HG02852 (cell line): ENCODE measurements around the gene HSF5.
A peak's percentile ranks its signal among the peaks of the same experiment; 100 is the strongest.
"Not testable (repeated sequence)": the region's sequence is repeated elsewhere in the genome, so short reads cannot be mapped to it uniquely, and the experiment has no call there.

Experiments
- ATAC-seq: cut with Tn5 transposase; IDR thresholded peaks from one replicate; pipeline ENCODE4 v1.9.1; 2021; ENCODE audit warnings: mild to moderate bottlenecking, moderate library complexity; ENCODE audit not compliant: unreplicated experiment

Gene HSF5

GRCh38 chr17:58488428-58488890, 251 bp upstream of the HSF5 start:
- no peak for ATAC-seq

DNA sequence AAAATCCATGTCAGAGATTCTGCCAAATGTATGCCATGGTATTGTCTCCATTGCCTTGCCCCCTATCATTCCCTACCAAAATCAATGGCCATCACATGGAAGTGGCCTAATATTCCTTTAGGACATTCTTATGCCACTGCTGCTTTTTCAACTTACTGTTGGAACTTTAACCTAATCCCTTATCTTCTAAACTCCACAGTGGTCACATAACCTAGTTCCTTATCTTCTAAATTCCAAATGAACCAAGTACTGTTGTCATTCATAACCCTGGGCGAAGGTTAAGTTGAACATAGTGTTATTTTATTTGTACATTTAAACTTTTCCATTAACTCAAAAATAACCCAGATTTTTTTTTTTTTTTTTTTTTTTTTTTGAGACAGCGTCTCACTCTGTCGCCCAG, 3.6 kb downstream of the HSF5 start:
- ATAC-seq = no peak

DNA sequence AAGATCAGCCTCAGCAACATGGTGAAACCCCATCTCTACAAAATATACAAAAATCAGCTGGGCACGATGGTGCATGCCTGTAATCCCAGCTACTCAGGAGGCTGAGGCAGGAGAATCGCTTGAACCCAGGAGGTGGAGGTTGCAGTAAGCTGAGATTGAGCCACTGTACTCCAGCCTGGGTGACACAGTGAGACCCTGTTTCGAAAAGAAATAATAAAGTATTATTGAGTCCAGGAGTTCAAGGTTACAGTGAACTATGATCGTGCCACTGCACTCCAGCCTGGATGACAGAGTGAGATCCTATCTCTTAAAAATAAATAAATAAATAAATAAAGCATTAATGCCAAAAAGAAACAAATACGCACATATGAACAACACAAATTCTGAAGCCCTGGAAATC, 6.4 kb downstream of the HSF5 start:
- not testable (repeated sequence) for ATAC-seq

- ATAC-seq = no peak
Measured at GRCh38 chr17:58480090-58480489, 8.1 kb downstream of the HSF5 start.

GRCh38 chr17:58476812-58477211, 11.4 kb downstream of the HSF5 start:
- no peak for ATAC-seq

GRCh38 chr17:58475985-58476384, 12.2 kb downstream of the HSF5 start:
- no peak for ATAC-seq

- no peak for ATAC-seq
Measured at GRCh38 chr17:58470356-58470755, 17.9 kb downstream of the HSF5 start.

GRCh38 chr17:58468944-58469343, 19.3 kb downstream of the HSF5 start:
- no peak for ATAC-seq

- ATAC-seq = no peak
Measured at GRCh38 chr17:58455491-58455890, 32.7 kb downstream of the HSF5 start.

GRCh38 chr17:58452738-58453137, 35.5 kb downstream of the HSF5 start:
- no peak for ATAC-seq

DNA sequence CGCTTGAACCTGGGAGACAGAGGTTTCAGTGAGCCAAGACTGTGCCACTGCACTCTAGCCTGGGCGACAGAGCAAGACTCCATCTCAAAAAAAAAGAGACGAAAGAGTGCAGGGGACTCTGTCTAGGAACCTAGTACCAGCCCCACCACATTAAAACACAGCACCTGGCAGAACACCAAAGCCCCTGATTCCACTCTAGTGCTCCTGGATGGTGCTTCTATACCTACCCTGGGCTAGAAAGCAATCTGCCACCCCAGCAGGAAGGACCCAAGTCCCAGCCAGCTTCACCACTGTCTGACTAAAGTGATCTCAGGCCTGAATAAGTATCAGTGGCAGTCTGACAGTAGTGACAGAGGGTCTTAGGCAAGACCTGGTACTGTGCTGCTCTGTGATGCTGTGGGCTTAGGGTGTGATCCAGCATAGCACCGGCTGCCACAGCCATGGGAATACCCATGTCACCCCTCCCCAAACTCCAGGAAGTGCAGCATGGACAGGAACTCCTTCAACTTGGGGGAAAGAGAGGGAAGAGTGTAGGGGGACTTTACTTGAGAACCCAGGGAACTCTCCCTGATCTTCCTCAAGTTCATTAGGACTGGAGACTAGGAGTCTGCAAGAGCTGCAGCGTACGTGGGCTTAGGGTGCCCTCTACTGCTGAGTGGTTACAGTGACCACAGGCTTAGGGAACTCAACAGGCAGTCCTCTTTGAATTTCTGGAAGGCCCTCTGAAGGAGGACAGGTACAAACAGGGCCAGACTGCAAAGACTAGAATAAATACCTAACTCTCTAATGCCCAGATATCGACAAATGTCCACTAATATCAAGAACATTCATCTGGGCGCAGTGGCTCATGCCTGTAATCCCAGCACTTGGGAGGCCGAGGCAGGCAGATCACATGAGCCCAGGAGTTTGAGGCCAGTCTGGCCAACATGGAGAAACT, 40.9 kb downstream of the HSF5 start:
- ATAC-seq = no peak

DNA sequence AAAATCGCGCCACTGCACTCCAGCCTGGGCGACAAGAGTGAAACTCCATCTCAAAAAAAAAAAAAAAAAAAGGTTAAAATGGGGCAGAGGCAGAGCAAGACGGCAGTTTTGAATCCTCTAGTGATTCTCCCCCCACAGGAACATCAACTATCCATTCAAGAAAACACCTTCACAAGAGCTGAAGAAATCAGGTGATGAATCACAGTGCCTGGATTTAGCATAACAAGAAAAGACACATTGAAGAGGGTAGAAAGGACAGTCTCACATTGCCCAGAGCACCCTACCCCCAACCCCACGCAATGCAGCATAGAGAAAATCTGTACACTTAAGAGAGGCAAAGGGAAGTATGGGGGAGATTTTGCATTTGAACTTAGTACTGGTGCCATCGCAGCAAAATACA, 42.1 kb downstream of the HSF5 start:
- no peak for ATAC-seq

DNA sequence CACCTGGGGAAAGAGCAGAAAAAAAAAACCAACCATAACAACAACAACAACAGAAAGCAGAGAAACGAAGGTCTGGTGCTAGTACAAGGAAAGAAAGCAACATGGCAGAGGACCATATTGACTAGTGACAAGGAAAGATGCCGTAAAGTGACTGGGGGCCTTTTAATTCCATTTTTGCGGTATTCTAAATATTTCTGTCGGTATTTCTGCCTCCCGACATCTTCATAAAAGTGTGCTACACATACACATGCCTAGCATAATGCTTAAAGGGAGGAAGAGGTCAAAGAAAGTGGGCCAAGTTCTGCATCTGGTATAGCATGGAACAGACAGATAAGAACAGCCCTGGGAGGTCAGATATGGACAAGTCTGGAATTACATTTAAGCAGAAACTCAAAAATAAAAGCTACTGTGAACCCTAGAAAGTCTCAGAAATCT, 51.4 kb downstream of the HSF5 start:
- ATAC-seq = no peak

- no peak for ATAC-seq
Measured at GRCh38 chr17:58436245-58436644, 52.0 kb downstream of the HSF5 start.

DNA sequence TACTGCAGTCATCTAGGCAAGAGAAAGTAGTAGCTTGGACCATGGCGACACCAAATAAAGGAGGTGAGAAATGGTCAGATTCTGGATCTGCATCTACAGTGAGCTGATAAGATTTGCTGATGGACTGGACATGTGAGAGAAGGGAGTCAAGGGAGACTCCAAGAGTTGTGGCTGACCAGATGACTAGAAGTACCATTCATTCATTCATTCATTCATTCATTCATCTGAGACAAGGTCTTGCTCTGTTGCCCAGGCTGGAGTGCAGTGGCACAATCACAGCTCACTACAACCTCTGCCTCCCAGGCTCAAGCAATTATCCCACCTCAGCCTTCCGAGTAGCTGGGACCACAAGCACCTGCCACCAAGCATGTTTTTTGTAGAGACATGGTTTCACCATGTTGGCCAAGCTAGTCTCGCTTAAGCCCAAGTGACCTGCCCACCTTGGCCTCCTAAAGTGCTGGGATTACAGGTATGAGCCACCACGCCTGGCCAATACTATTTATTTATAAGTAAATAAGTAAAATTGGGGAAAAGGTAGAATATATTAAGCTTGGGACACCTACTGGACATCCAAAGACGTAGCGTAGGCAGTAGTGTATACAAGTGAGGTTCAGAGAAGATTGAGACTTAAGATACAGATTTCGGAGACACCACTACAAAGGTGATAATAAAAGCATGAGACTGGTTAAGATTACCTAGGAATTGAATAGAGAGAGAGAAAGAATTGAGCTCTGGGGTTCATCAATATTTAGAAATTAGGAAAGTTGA, 55.2 kb downstream of the HSF5 start:
- ATAC-seq = no peak

DNA sequence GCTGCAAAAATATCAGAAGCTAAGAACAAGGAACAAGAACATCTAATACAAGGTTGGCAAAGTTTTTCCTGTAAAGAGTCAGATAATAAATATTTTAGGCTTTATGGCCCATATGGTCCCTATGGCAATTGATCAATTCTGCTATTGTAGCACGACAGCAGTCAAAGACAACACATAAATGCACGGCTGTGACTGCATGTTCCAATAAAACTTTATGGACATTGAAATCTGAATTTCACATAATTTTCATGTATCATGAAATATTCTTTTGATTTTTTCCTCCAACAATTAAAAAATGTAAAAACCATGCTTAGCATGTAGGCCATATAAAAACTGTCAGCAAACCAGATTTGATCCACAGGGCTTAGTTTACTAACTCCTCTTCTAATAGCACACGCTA, 60.4 kb downstream of the HSF5 start:
- no peak for ATAC-seq

- ATAC-seq = no peak
Measured at GRCh38 chr17:58421711-58422110, 66.5 kb downstream of the HSF5 start.

DNA sequence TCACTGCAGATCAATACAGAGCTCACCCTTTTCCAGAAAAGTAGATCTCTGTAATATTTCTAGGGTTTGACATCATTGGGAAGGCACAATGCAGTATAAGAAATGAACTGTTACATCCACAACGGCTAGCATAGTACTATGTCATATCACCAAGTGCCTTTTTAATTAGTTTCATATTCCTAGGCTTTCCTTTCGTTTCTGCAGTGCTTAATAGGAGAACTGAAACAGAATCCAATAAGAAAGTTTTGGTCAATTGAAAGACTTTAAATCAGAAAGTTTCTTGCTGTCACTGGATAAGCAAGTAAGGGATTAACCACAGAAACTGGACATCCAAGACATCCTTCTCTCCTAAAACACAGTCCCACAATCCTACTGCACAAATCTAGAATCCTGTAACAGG, 67.4 kb downstream of the HSF5 start:
- no peak for ATAC-seq

- peak; percentile 98 for ATAC-seq
Measured at GRCh38 chr17:58417300-58418092, 70.7 kb downstream of the HSF5 start, which contains the start of gene RNF43. Gene RNF43 (minus strand): TSS chr17:58417534. CDS start chr17:58415577, 1,957 bp downstream.

GRCh38 chr17:58416937-58417299, 71.3 kb downstream of the HSF5 start:
- ATAC-seq = no peak

- no peak for ATAC-seq
Measured at GRCh38 chr17:58416396-58416795, 71.8 kb downstream of the HSF5 start.
